ENCODE data around the gene CACNA1C. TPM values are rescaled to one million over a fixed set of nuclear protein-coding genes. Genes with fewer than 3 reads are reported as not detected.

Gene CACNA1C
- polyA plus RNA-seq, 1 of the 3 experiments (the other 2 are of a cell fraction): 1.5 TPM

GRCh38 chr12:2108166-2108565 lies 55.4 kb downstream of the CACNA1C start:
- H3K79me2 ChIP-seq (ENCODE audit: insufficient read depth): no peaks in the 10 kb centered on the region
- TF ChIP-seq ZBTB33 (IDR thresholded peaks at IDR 0.05; ENCODE audit: borderline replicate concordance, low read depth) (no peak), EZH2phosphoT487 (IDR thresholded peaks at IDR 0.05; ENCODE audit: borderline replicate concordance, low read depth) (no peak), SMC3 (IDR thresholded peaks at IDR 0.05; ENCODE audit: low read depth, low read length) (no peak), SIN3A (IDR thresholded peaks at IDR 0.05; ENCODE audit: borderline replicate concordance, low read depth, low read length) (no peak), RXRA (IDR thresholded peaks at IDR 0.05; ENCODE audit: borderline replicate concordance, low read depth) (no peak), RFX5 (IDR thresholded peaks at IDR 0.05; ENCODE audit: low read length) (no peak), MEF2A (IDR thresholded peaks at IDR 0.05; ENCODE audit: borderline replicate concordance, low read depth) (no peak), USF2 (IDR thresholded peaks at IDR 0.05; ENCODE audit: borderline replicate concordance, low read depth, low read length) (no peak), CHD2 (IDR thresholded peaks at IDR 0.05; ENCODE audit: low read length, partially characterized antibody) (no peak)
- TF ChIP-seq, protein P1, sequence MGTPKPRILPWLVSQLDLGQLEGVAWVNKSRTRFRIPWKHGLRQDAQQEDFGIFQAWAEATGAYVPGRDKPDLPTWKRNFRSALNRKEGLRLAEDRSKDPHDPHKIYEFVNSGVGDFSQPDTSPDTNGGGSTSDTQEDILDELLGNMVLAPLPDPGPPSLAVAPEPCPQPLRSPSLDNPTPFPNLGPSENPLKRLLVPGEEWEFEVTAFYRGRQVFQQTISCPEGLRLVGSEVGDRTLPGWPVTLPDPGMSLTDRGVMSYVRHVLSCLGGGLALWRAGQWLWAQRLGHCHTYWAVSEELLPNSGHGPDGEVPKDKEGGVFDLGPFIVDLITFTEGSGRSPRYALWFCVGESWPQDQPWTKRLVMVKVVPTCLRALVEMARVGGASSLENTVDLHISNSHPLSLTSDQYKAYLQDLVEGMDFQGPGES (IDR thresholded peaks at IDR 0.05; ENCODE audit: low read depth, low read length): no peak
- TF ChIP-seq, protein P2, sequence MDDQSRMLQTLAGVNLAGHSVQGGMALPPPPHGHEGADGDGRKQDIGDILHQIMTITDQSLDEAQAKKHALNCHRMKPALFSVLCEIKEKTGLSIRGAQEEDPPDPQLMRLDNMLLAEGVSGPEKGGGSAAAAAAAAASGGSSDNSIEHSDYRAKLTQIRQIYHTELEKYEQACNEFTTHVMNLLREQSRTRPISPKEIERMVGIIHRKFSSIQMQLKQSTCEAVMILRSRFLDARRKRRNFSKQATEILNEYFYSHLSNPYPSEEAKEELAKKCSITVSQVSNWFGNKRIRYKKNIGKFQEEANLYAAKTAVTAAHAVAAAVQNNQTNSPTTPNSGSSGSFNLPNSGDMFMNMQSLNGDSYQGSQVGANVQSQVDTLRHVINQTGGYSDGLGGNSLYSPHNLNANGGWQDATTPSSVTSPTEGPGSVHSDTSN (IDR thresholded peaks at IDR 0.05): no peak
- CTCF ChIA-PET: no interaction called here
- no peak overlapping the region for H3K4me3 ChIP-seq (ENCODE audit: low read depth in 2 of 2, low read length in 1 of 2)
- POLR2A ChIA-PET: no interaction called here
- H3K27me3 ChIP-seq (ENCODE audit: insufficient read depth): no peaks in the 10 kb centered on the region
- H3K27ac ChIP-seq (ENCODE audit: low read depth in 2 of 2, low read length in 1 of 2): no peak overlapping the region
- no peaks in the 10 kb centered on the region for H3K9me3 ChIP-seq
- H3K4me2 ChIP-seq: no peak overlapping the region
- WGBS (ENCODE audit: low lambda C conversion rate): 64% methylated on average over 8 of the region's 8 CpGs
- no peaks in the 10 kb centered on the region for H3K9me2 ChIP-seq
- H2AFZ ChIP-seq (ENCODE audit: low read depth): no peak overlapping the region
- no peak for DNase-seq
- H3K4me1 ChIP-seq (ENCODE audit: control insufficient read depth in 1 of 2, insufficient read depth in 2 of 2, low read depth in 1 of 2, low read length in 1 of 2): peaks cover 0 to 14% of the 10 kb centered on the region in 2 experiments; a peak in 1 of 4 replicates
- no peaks in the 10 kb centered on the region for H3K36me3 ChIP-seq (replicated peaks in 1 of 2; ENCODE audit: control insufficient read depth in 1 of 2, insufficient read depth in 2 of 2, low read length in 1 of 2)
- peaks cover 5% of the 10 kb centered on the region; the same call in 1 of the 2 replicates for H4K20me1 ChIP-seq (ENCODE audit: insufficient read depth)
- H3K9ac ChIP-seq: no peak overlapping the region
- no peaks in the 10 kb centered on the region for H3F3A ChIP-seq (replicated peaks; ENCODE audit: insufficient read depth)
